LoVo (cell line): ENCODE data around the gene NAXE.
"Not testable (repeated sequence)": the region's sequence is repeated elsewhere in the genome, so short reads cannot be mapped to it uniquely, and the experiment has no call there.

Experiments
- DNase-seq: peaks from one replicate; pipeline ENCODE4 v3.0.0-alpha.2; 2016; ENCODE audit warnings: low spot score

The NAXE gene

GRCh38 chr1:156623946-156624813 is 32.6 kb downstream of the NAXE start:
- DNase-seq = no peak

DNA sequence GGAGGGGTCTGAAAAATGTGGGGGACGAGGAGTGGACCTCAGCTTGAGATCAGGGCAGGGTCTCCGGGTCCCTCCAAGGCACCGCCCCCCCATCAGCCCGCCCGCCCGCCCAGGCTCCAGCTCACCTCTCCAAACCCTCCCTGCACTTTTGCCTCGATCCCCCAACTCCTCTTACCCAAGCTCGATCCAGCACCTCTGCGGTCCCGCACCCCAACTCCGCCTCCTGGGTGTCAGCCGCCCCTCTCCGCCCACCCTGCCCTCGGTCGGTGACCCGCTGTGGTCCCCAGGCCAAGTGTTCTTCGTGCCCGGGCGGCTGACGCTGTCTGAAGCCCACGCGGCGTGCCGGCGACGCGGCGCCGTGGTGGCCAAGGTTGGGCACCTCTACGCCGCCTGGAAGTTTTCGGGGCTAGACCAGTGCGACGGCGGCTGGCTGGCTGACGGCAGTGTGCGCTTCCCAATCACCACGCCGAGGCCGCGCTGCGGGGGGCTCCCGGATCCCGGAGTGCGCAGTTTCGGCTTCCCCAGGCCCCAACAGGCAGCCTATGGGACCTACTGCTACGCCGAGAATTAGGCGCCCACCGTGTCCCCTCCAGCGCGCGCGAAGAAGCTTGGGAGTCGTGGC is 33.3 kb downstream of the NAXE start:
- DNase-seq = no peak

GRCh38 chr1:156625436-156626078 is 34.0 kb downstream of the NAXE start:
- DNase-seq = no peak

- no peak for DNase-seq
These were observed 34.5 kb downstream of the NAXE start for GRCh38 chr1:156626079-156626438.

GRCh38 chr1:156627313-156627880 is 35.8 kb downstream of the NAXE start:
- DNase-seq = peak; percentile 43

DNA sequence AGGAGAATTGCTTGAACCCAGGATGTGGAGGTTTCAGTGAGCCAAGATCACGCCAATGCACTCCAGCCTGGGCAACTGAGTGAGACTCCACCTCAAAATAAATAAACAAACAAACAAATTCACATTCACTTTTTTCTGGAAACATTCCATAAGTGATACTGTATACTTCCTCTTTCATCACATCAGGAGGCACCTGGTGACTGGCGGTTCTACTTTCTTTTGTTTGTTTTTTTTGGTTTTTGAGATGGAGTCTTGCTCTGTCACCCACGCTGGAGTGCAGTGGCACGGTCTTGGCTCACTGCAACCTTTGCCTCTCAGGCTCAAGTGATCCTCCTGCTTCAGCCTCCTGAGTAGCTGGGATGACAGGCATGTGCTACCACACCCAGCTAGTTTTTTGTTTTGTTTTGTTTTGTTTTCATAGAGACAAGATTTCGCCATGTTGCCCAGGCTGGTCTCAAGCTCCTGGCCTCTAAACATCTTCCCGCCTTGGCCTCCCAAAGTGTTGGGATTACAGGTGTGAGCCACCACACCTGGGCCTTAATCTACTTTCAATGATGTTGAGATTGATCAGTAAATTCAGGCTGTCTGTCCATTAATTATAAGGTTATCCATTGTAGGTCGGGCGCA is 38.4 kb downstream of the NAXE start:
- DNase-seq = no peak

GRCh38 chr1:156631152-156631551 is 39.6 kb downstream of the NAXE start:
- DNase-seq = not testable (repeated sequence)

DNA sequence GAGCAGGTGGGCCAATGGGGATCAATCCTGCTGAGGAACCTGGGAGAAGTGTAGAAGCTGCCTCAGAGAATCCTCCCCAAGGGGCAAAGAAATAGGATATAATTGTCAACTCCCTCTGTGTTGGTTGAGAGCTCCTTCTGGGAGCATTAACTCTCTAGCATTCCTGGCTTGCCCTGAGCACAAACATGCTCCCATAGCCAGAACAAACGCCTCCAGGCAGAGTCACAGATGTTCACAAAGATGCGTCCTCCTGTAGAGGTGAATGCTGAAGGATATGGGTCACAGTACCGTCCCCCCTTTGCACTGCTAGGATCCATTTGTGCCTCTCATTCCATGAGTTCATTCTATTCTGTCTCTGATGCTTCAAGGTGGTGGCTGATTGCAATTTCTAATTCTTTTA is 40.8 kb downstream of the NAXE start:
- no peak for DNase-seq

DNA sequence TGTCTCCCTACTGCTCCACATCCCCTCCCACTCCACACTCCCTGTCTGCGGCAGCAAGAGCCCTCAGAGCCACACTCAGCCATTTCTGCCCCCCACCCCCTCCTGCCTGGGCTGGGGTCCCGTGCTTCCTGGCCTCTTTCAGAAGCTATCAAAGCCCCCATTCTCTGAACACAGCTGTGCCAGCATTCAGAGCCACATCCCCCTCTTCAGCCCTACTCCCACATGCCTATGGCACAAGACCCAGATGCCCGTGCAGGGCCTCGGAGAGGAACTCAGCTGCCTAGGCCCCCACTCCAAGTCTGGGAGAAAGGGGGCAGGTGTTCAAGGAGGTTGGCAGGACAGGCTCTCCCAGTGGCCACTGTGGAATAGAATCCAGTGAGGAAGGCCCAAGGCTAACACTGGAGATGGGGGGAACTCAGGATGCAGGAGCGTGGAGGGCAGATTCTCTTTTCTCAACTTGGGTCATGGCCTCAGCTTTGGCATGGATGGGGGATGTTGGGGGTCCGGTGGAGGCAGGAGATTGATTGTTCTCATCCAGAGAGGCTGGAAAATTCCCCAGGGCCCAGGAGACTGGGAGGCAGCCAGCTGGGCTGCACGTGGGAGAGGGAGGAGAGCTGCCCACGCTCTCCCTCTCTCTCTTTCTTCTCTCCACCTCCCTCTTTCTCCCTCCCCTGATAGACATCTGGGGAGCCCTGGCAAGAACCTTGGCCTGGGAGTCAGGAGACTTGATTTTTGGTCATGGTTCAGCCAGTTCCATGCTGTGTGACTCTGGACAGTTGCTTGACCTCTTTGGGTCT is 46.8 kb downstream of the NAXE start:
- no peak for DNase-seq

- DNase-seq = peak; percentile 16
These were observed 48.1 kb downstream of the NAXE start for GRCh38 chr1:156639601-156640101.

- DNase-seq = no peak
These were observed 49.5 kb downstream of the NAXE start for GRCh38 chr1:156640842-156641706.

DNA sequence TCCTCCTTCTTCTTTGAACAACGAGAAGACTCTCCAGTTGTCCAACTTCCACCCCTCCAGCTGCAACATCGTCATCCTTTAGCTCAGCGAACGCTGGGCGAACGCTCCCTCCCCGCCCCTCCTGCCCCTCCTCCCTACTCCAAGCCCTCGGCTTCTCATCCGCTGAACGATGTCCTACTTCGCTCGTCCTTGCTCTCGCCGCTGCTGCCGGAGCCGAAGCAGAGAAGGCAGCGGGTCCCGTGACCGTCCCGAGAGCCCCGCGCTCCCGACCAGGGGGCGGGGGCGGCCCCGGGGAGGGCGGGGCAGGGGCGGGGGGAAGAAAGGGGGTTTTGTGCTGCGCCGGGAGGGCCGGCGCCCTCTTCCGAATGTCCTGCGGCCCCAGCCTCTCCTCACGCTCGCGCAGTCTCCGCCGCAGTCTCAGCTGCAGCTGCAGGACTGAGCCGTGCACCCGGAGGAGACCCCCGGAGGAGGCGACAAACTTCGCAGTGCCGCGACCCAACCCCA is 50.2 kb downstream of the NAXE start, which contains the start of gene BCAN:
BCAN (plus strand) TSS at position 357 of the 504 bp plus-strand sequence. CDS start 3,938 bp downstream, outside the sequence.
- DNase-seq = no peak

DNA sequence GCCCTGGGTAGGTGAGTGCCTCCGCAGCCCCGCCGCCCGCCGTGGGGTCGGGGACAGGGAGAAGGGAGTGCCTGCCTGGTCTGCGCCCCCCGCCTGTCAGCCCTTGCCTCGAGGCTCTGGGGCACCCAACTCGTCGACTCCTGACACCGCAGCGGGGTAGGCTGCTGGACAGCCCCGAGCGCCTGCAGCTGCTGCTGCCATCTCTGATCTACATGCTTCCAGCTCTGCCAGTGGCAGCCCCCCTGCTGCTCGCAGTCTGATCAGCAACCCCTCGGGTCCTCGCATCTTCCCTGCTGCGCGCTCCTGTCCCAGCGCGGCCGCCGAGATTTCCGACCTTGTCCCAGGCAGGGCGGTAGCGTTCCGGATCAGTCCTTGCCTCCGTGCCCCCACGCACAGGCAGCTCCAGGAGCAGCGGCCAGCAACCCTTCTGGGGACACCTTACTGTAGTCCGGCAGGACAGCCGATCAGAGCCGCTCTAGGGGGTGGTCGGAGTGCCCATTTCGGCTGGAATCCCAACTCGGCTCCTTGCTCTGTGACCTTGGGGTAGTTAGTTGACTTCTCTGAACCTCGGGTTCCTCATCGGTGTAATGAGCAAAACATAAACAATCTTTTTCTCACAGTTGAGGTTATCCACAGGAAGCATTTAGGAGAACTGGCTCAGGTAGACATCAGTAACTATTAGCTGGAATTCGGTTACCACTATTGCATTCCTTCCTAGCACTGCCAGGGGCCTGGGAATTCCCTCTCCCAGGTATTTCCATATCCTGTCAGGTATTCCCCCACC is 50.9 kb downstream of the NAXE start:
- no peak for DNase-seq

DNA sequence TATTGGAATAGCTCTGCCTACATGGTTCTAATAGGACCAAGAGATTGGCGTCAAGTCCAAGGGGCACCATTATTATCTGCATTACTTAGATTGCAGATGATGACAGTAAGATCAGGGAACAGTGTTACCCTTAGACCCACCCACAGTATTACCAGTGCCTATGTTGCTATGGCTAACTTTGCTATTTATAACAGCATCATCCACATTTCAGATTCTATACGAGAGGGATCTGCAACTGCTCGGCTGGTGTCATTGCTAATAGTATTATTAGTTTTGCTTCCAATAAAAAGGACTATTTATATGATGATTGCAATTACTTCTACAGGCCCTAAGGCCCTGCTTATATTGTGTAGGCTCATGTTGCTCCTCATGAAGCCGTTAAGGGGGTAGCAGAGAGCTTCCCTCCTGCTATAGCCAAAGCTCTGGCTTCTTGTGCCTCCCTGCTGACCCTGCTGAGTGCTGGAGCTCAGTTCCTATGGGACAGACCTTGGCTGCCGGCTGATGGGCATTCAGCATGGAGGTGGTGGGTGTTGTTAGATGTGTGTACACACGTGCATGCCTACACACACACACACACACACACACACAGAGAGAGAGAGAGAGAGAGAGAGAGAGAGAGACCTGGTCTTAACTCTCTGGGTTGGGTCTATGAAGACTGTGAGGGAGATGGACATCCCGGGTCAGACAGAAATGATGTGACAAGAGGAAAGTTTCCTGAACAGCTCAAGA is 51.6 kb downstream of the NAXE start:
- no peak for DNase-seq

DNA sequence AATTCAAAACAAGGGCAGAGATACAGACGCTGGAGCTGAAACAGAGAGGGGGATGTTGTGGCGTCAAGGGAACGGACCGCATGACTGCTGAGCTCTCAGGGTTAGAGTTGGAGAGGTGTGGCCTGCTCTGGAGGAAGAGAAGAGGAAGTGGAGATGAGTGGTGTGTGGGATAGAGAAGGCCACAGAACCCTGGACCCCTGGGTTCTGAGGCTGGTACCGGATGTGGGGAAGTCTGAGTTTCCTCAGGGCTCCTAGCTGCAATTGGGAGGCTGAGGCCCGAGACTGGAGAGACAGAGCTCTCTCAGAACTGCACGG is 52.2 kb downstream of the NAXE start:
- DNase-seq = no peak
